RWPE2 (cell line): Measurements from ENCODE around the gene GTSF1L.

ENCODE experiments used
- ATAC-seq: fragments of 200-7000 bp; cut with Tn5 transposase; 3 replicates; pipeline ENCODE4 v1.9.1; 2021; ENCODE audit warnings: low read depth
- DNase-seq: peaks from one replicate; pipeline ENCODE4 v3.0.0-alpha.2; 2020; ENCODE audit warnings: low spot score
- H3K27ac ChIP-seq: fragments of 450-650 bp; 2 replicates; pipeline ENCODE4 v1.5.1; 2017; ENCODE audit warnings: mild to moderate bottlenecking; ENCODE audit not compliant: poor library complexity, severe bottlenecking
- H3K27me3 ChIP-seq: fragments of 250-450 bp; sonication (Bioruptor Pico); 2 replicates; pipeline ENCODE4 v1.5.1; 2021; ENCODE audit warnings: mild to moderate bottlenecking, moderate library complexity; ENCODE audit not compliant: insufficient read depth, poor library complexity, severe bottlenecking
- H3K36me3 ChIP-seq: fragments of 250-450 bp; sonication (Bioruptor Pico); 2 replicates; pipeline ENCODE4 v1.5.1; 2020; ENCODE audit warnings: low read depth, mild to moderate bottlenecking, moderate library complexity
- H3K4me1 ChIP-seq: fragments of 250-450 bp; sonication (Bioruptor Pico); 2 replicates; pipeline ENCODE4 v1.5.1; 2021; ENCODE audit warnings: mild to moderate bottlenecking, moderate library complexity; ENCODE audit not compliant: insufficient read depth, poor library complexity, severe bottlenecking
- H3K4me3 ChIP-seq: fragments of 250-450 bp; sonication (Bioruptor Pico); 2 replicates; pipeline ENCODE4 v1.5.1; 2021; ENCODE audit warnings: mild to moderate bottlenecking, moderate library complexity; ENCODE audit not compliant: severe bottlenecking
- H3K9me3 ChIP-seq: fragments of 250-450 bp; sonication (Bioruptor Pico); 2 replicates; pipeline ENCODE4 v1.5.1; 2021; ENCODE audit warnings: mild to moderate bottlenecking, moderate library complexity; ENCODE audit not compliant: severe bottlenecking
- CTCF ChIP-seq: fragments of 450-650 bp; IDR thresholded peaks from one replicate; pipeline ENCODE4 v1.5.1; 2017; ENCODE audit warnings: mild to moderate bottlenecking, moderate library complexity; ENCODE audit not compliant: poor library complexity, severe bottlenecking

Gene GTSF1L

DNA sequence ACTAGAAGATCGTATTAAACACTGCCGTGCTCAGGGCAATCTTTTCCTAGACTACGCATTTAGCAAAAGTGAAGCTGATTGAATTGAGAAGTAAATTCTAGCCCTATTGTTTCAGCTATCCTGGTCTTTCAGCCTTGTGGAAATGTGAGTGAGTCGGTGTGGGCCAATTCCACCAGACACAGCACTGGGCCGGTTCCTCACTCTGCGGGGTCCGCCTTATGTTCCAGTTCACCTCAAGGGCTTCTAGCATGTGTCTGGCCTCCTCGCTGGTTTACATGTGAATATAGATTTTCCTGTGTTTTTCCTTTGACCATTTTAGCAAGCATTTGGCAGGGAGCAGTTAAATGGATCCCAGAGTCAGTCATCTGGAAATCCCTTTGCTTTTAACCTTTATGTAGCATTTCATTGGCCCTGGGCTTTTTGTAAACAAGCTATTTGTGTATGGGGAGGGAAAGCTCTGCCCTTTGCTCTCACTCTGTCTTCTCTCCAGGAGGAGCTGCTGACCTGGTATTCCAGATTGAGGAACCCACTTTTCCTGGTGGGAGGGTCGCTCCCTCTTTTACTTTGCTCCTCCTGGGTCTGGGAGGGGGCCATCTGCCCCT is 12.4 kb upstream of the GTSF1L start:
- no peak for TF ChIP-seq CTCF
- no peaks in the 10 kb centered on the region for H3K4me1 ChIP-seq
- no peak for DNase-seq
- ATAC-seq, result no peak
- no peaks in the 10 kb centered on the region for H3K36me3 ChIP-seq
- H3K27me3 ChIP-seq, result no peaks in the 10 kb centered on the region
- no peak overlapping the region for H3K27ac ChIP-seq
- H3K9me3 ChIP-seq, result no peaks in the 10 kb centered on the region
- H3K4me3 ChIP-seq, result no peak overlapping the region

- H3K4me1 ChIP-seq, result no peaks in the 10 kb centered on the region
- no peak for ATAC-seq
- H3K27me3 ChIP-seq, result no peaks in the 10 kb centered on the region
- no peaks in the 10 kb centered on the region for H3K36me3 ChIP-seq
- H3K4me3 ChIP-seq, result no peak overlapping the region
- DNase-seq, result no peak
- no peak overlapping the region for H3K27ac ChIP-seq
- H3K9me3 ChIP-seq, result no peaks in the 10 kb centered on the region
- no peak for TF ChIP-seq CTCF
Measured at GRCh38 chr20:43737925-43738324, 11.1 kb upstream of the GTSF1L start.

DNA sequence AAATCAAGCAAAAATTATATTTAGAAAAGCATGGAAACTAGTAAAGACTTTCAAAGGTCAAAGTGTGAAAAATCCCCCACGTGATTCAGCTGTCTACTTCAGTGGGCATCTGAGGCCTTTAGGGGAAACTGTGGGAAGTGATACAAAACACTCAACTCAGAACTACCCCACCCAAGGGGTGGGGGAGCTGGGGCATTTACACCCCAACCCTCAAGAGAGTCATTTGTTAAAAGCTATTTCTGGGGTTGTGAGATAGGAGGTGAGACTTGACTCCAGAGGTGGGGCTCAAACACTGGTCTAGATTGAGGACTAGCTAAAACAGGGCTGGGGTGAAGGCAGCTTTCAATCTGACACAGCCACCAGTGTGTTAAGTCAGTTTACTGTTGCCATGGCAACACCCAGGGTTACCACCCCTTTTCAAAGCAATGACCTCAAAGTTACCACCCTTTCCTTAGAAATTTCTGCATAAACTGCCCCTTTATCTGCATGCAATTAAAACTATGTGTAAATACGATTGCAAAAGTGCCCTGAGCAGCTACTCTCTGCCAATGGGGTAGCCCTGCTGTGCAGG is 9.9 kb upstream of the GTSF1L start:
- ATAC-seq (0 out of 3 replicates have a peak, but pooled peaks have one; percentile 15), DNase-seq (no peak)
- Histone ChIP-seq H3K27me3 (no peaks in the 10 kb centered on the region), H3K4me3 (no peak overlapping the region), H3K9me3 (no peaks in the 10 kb centered on the region), H3K36me3 (no peaks in the 10 kb centered on the region), H3K4me1 (no peaks in the 10 kb centered on the region), H3K27ac (no peak overlapping the region)
- no peak for TF ChIP-seq CTCF

- no peak; the same call in 2 of the 3 replicates for ATAC-seq
- no peaks in the 10 kb centered on the region for H3K27me3 ChIP-seq
- no peaks in the 10 kb centered on the region for H3K9me3 ChIP-seq
- TF ChIP-seq CTCF, result no peak
- no peaks in the 10 kb centered on the region for H3K4me1 ChIP-seq
- no peak for DNase-seq
- no peak overlapping the region for H3K27ac ChIP-seq
- no peak overlapping the region for H3K4me3 ChIP-seq
- no peaks in the 10 kb centered on the region for H3K36me3 ChIP-seq
Measured at GRCh38 chr20:43731927-43732326, 5.1 kb upstream of the GTSF1L start.

GRCh38 chr20:43731469-43731868 is 4.7 kb upstream of the GTSF1L start:
- Histone ChIP-seq H3K4me1 (no peaks in the 10 kb centered on the region), H3K27ac (no peak overlapping the region), H3K36me3 (no peaks in the 10 kb centered on the region), H3K4me3 (no peak overlapping the region), H3K9me3 (no peaks in the 10 kb centered on the region), H3K27me3 (no peaks in the 10 kb centered on the region)
- DNase-seq (no peak), ATAC-seq (peak; percentile 19; the same call in 1 of the 3 replicates)
- no peak for TF ChIP-seq CTCF
